B cell (primary cell): ENCODE data around the gene PPEF1. TPM values are rescaled to one million over a fixed set of nuclear protein-coding genes. Genes with fewer than 3 reads are reported as not detected.

Experiments used
- ATAC-seq: fragments of 200-7000 bp; cut with Tn5 transposase; one replicate; pipeline ENCODE4 v1.10.0; 2021; ENCODE audit warnings: low read depth, mild to moderate bottlenecking, moderate number of reproducible peaks, moderate library complexity
- CTCF ChIA-PET: fragments of 350-600 bp; sonication (Branson Sonifier 250); formaldehyde crosslinking; loops from one replicate; lab custom pipeline; 2021; ENCODE audit warnings: antibody characterized with exemption, inconsistent platforms; lab: Charles Lee
- POLR2A ChIA-PET: fragments of 350-600 bp; sonication (Branson Sonifier 250); formaldehyde crosslinking; loops from one replicate; lab custom pipeline; 2021; ENCODE audit warnings: antibody characterized with exemption; lab: Charles Lee
- DNase-seq: peaks from one replicate; pipeline ENCODE4 v3.0.0; 2013
- H2AFZ ChIP-seq: 2 replicates; pipeline ENCODE4 v1.6.1; 2012; ENCODE audit warnings: mild to moderate bottlenecking, low read depth, low read length; ENCODE audit not compliant: insufficient read depth, poor library complexity, severe bottlenecking
- H3K27ac ChIP-seq, 2 donors: 1 replicate in 1 of 2; 2 replicates in 1 of 2; pipeline ENCODE4 v1.5.1; 2012 to 2013; ENCODE audit warnings: low read length in 2 of 2, mild to moderate bottlenecking in 2 of 2, moderate library complexity in 1 of 2
- H3K27me3 ChIP-seq, 4 experiments: fragments of 200-600 bp in 1 of 4; sonication (generic) in 1 of 4; replicated peaks in 1 of 4; 1 replicate in 2 of 4; 2 replicates in 2 of 4; pipeline versions ENCODE4 v1.6.1 to v1.7.0; 2013 to 2016; ENCODE audit warnings: low read length in 3 of 4, mild to moderate bottlenecking in 2 of 4, mixed read lengths in 1 of 4, moderate library complexity in 1 of 4; ENCODE audit not compliant: insufficient read depth in 4 of 4, control insufficient read depth in 3 of 4; ENCODE audit errors: control extremely low read depth in 1 of 4
- H3K36me3 ChIP-seq, 2 experiments: replicated peaks in 1 of 2; 1 replicate in 1 of 2; 2 replicates in 1 of 2; pipeline versions ENCODE4 v1.6.1 to v1.7.1; 2013; ENCODE audit warnings: low read length in 1 of 2; ENCODE audit not compliant: insufficient read depth in 2 of 2, control insufficient read depth in 1 of 2; ENCODE audit errors: control extremely low read depth in 1 of 2, extremely low read depth in 1 of 2
- H3K4me1 ChIP-seq, 2 donors: fragments of 200-600 bp in 1 of 2; sonication (generic) in 1 of 2; 1 replicate in 1 of 2; 2 replicates in 1 of 2; pipeline versions ENCODE4 v1.5.1 to v1.6.1; 2013 to 2017; ENCODE audit warnings: low read length in 2 of 2; ENCODE audit not compliant: control insufficient read depth in 2 of 2, insufficient read depth in 2 of 2
- H3K4me2 ChIP-seq: replicated peaks from 2 replicates; pipeline ENCODE3; 2012; ENCODE audit warnings: mild to moderate bottlenecking, low read depth, low read length; ENCODE audit not compliant: poor library complexity, severe bottlenecking
- H3K4me3 ChIP-seq, 5 experiments: fragments of 200-600 bp in 1 of 5; sonication (generic) in 1 of 5; 1 replicate in 3 of 5; 2 replicates in 2 of 5; pipeline versions ENCODE4 v1.5.1 to v1.7.0; 2011 to 2016; ENCODE audit warnings: low read length in 4 of 5, mild to moderate bottlenecking in 4 of 5, low read depth in 2 of 5, control low read depth in 1 of 5, moderate library complexity in 1 of 5; ENCODE audit not compliant: insufficient read depth in 1 of 5; ENCODE audit errors: control extremely low read depth in 1 of 5, extremely low read depth in 1 of 5
- H3K79me2 ChIP-seq: fragments of 200-600 bp; sonication (generic); one replicate; pipeline ENCODE4 v1.6.0; 2016; ENCODE audit warnings: low read length; ENCODE audit not compliant: control insufficient read depth, insufficient read depth
- H3K9ac ChIP-seq: fragments of 200-600 bp; sonication (generic); 2 replicates; pipeline ENCODE4 v1.6.1; 2017; ENCODE audit warnings: mild to moderate bottlenecking, low read length, moderate library complexity
- H3K9me3 ChIP-seq, 3 donors: one replicate each; pipeline versions ENCODE4 v1.6.1 to v1.7.1; 2013; ENCODE audit warnings: low read length in 2 of 3; ENCODE audit not compliant: control insufficient read depth in 2 of 3, insufficient read depth in 1 of 3; ENCODE audit errors: control extremely low read depth in 1 of 3
- H4K20me1 ChIP-seq: 2 replicates; pipeline ENCODE4 v1.6.0; 2012; ENCODE audit warnings: mild to moderate bottlenecking, low read length; ENCODE audit not compliant: insufficient read depth, control insufficient read depth, poor library complexity, severe bottlenecking
- H3K27ac Mint-ChIP-seq: one replicate; pipeline ENCODE4 v1.8.0; 2021; ENCODE audit warnings: mixed read lengths
- H3K27me3 Mint-ChIP-seq: one replicate; pipeline ENCODE4 v1.8.0; 2021; ENCODE audit warnings: mixed read lengths
- H3K4me1 Mint-ChIP-seq: one replicate; pipeline ENCODE4 v1.8.0; 2021; ENCODE audit warnings: mixed read lengths
- H3K4me3 Mint-ChIP-seq: one replicate; pipeline ENCODE4 v1.8.0; 2021; ENCODE audit warnings: mixed read lengths
- H3K9me3 Mint-ChIP-seq: one replicate; pipeline ENCODE4 v1.8.0; 2022; ENCODE audit warnings: mixed read lengths; ENCODE audit not compliant: insufficient read depth
- EZH2 ChIP-seq: IDR thresholded peaks from 2 replicates; pipeline ENCODE4 v1.6.1; 2012; ENCODE audit warnings: borderline replicate concordance, low read depth, mild to moderate bottlenecking, moderate library complexity, low read length; ENCODE audit not compliant: insufficient read depth, poor library complexity, severe bottlenecking
- WGBS: methylation state at CpG from one replicate; pipeline ENCODE4 v1.1.5; 2013; ENCODE audit warnings: missing lambda C conversion rate; ENCODE audit not compliant: insufficient coverage; 5-methylcytosine and 5-hydroxymethylcytosine counted together
- intact Hi-C: fragments of 100-400 bp; cut with micrococcal nuclease; formaldehyde crosslinking; loops from one replicate; pipeline ENCODE4 v1.10.0; 2022
- polyA plus RNA-seq: library from polyadenylated mRNA; depleted of rRNA; stranded (reverse); fragments of >200 nt; gene quantifications from 2 replicates; pipeline ENCODE4 v1.2.3, GENCODE V29; 2012
- total RNA-seq, 2 donors: library from RNA; stranded (reverse); fragments of 120-200 nt in 1 of 2; gene quantifications; 1 replicate in 1 of 2; 2 replicates in 1 of 2; pipeline versions ENCODE4 v1.2.3 to v1.2.4, GENCODE V29; 2013 to 2022
- TF ChIP-seq, protein P1 (sequence below): fragments of 200-600 bp; IDR thresholded peaks from one replicate; pipeline ENCODE4 v1.8.0; 2022; ENCODE audit warnings: antibody characterized with exemption, mild to moderate bottlenecking

The PPEF1 gene
- total and polyA plus RNA-seq, 2 donors (not counting 1 experiment from before 2014, with no cell fraction given), result 0.22 to 0.52 TPM

DNA sequence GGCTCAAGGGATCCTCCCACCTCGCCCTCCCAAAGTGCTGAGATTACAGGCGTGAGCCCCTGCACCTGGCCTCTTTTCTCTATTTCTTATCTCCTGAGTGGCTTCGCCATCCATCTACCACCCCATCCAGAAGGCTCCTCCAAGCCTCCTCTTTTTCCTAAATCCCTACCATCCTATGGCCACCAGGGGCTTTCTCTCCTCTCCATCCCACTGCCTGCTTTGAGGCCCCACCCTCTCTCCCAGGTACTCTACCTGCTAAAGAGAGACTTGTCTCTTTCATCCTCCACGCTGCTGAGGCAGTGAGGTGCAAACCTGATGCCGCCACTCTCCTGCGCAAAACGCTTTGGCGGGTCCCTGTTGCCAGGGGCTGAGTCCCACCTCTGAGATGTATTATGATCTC is 42.5 kb upstream of the PPEF1 start:
- no peak overlapping the region for H2AFZ ChIP-seq
- no peaks in the 10 kb centered on the region for H4K20me1 ChIP-seq
- H3K4me2 ChIP-seq, result no peak overlapping the region
- H3K79me2 ChIP-seq, result no peaks in the 10 kb centered on the region
- H3K27me3 ChIP-seq, result no peaks in the 10 kb centered on the region
- no peaks in the 10 kb centered on the region for H3K9me3 Mint-ChIP-seq
- no peak overlapping the region for H3K27ac Mint-ChIP-seq
- H3K9me3 ChIP-seq, result no peaks in the 10 kb centered on the region
- 100% methylated on average over 2 of the region's 8 CpGs for WGBS
- no peak overlapping the region for H3K27ac ChIP-seq
- no peak overlapping the region for H3K4me3 ChIP-seq
- H3K27me3 Mint-ChIP-seq, result no peaks in the 10 kb centered on the region
- ATAC-seq (no peak), DNase-seq (no peak)
- ChIA-PET POLR2A (no interaction called here), CTCF (interaction anchor here (0.6 kb wide), 1 partner anchor 316 kb away, joined by 4 read pairs; no protein-coding TSS in a partner anchor)
- H3K4me1 ChIP-seq, result peaks cover 3 to 10% of the 10 kb centered on the region in 2 donors
- peaks cover 7% of the 10 kb centered on the region for H3K4me1 Mint-ChIP-seq
- intact Hi-C loops, result no loop called here
- no peaks in the 10 kb centered on the region for H3K36me3 ChIP-seq
- no peak overlapping the region for H3K9ac ChIP-seq
- H3K4me3 Mint-ChIP-seq, result no peak overlapping the region
- TF ChIP-seq, protein P1, sequence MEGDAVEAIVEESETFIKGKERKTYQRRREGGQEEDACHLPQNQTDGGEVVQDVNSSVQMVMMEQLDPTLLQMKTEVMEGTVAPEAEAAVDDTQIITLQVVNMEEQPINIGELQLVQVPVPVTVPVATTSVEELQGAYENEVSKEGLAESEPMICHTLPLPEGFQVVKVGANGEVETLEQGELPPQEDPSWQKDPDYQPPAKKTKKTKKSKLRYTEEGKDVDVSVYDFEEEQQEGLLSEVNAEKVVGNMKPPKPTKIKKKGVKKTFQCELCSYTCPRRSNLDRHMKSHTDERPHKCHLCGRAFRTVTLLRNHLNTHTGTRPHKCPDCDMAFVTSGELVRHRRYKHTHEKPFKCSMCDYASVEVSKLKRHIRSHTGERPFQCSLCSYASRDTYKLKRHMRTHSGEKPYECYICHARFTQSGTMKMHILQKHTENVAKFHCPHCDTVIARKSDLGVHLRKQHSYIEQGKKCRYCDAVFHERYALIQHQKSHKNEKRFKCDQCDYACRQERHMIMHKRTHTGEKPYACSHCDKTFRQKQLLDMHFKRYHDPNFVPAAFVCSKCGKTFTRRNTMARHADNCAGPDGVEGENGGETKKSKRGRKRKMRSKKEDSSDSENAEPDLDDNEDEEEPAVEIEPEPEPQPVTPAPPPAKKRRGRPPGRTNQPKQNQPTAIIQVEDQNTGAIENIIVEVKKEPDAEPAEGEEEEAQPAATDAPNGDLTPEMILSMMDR, result no peak
- no peak for TF ChIP-seq EZH2

DNA sequence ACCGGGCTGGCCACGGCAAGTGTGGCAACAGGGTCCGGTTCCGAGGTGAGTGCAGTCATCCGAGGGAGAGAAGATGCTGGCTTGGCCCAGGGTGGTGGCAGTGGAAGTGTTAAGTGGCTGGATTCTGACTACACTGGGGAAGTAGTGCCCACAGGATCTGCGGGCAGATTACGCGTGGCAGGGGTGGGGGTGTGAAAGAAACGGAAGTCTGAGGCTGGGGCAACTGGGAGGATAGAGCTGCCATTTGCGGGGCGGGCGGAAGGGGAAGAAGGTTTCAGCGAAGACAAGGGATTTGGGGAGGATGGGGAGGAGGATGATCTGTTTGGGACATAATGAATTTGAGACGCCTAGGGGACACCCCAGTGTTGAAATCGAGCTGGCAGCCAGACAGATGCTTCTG is 40.8 kb upstream of the PPEF1 start:
- Mint-ChIP-seq H3K9me3 (no peaks in the 10 kb centered on the region), H3K4me3 (no peak overlapping the region), H3K27me3 (no peaks in the 10 kb centered on the region), H3K4me1 (peaks cover 7% of the 10 kb centered on the region), H3K27ac (no peak overlapping the region)
- Histone ChIP-seq H3K9me3 (no peaks in the 10 kb centered on the region), H3K4me3 (no peak overlapping the region), H2AFZ (no peak overlapping the region), H3K79me2 (no peaks in the 10 kb centered on the region), H3K9ac (no peak overlapping the region), H3K27me3 (no peaks in the 10 kb centered on the region), H4K20me1 (no peaks in the 10 kb centered on the region), H3K36me3 (no peaks in the 10 kb centered on the region), H3K27ac (no peak overlapping the region), H3K4me1 (peaks cover 3 to 10% of the 10 kb centered on the region in 2 donors), H3K4me2 (no peak overlapping the region)
- intact Hi-C loops, result no loop called here
- ATAC-seq (no peak), DNase-seq (no peak)
- CTCF ChIA-PET, result interaction anchor here (1.2 kb wide), 1 partner anchor 11 kb away, joined by 3 read pairs; no protein-coding TSS in a partner anchor
- POLR2A ChIA-PET, result no interaction called here
- WGBS, result 40% methylated on average over 2 of the region's 15 CpGs
- no peak for TF ChIP-seq EZH2
- TF ChIP-seq, protein P1, result no peak
